H9 (cell line): ENCODE data around the gene FAM200A. TPM values are rescaled to one million over a fixed set of nuclear protein-coding genes. Genes with fewer than 3 reads are reported as not detected.

ENCODE experiments used
- DNase-seq: peaks from one replicate; pipeline ENCODE4 v3.0.0-alpha.2; 2017
- H2AFZ ChIP-seq: one replicate; pipeline ENCODE4 v1.6.1; 2013; ENCODE audit warnings: mild to moderate bottlenecking, low read length, control low read depth, moderate library complexity
- H2AK5ac ChIP-seq: 2 replicates; pipeline ENCODE4 v1.6.1; 2013; ENCODE audit warnings: low read length, control low read depth, mixed read lengths; ENCODE audit not compliant: insufficient read length
- H2BK120ac ChIP-seq: one replicate; pipeline ENCODE4 v1.6.1; 2013; ENCODE audit warnings: low read depth, mild to moderate bottlenecking, low read length, control low read depth, inconsistent platforms; ENCODE audit not compliant: poor library complexity, severe bottlenecking
- H2BK12ac ChIP-seq: 2 replicates; pipeline ENCODE4 v1.6.1; 2013; ENCODE audit warnings: low read length, control low read depth, mixed read lengths, low read depth; ENCODE audit not compliant: insufficient read length
- H2BK15ac ChIP-seq: 2 replicates; pipeline ENCODE4 v1.6.1; 2013; ENCODE audit warnings: low read depth, low read length, control low read depth
- H2BK20ac ChIP-seq: one replicate; pipeline ENCODE4 v1.6.1; 2013; ENCODE audit warnings: low read depth, mild to moderate bottlenecking, low read length, control low read depth, inconsistent platforms; ENCODE audit not compliant: poor library complexity, severe bottlenecking
- H2BK5ac ChIP-seq: 2 replicates; pipeline ENCODE4 v1.6.1; 2013; ENCODE audit warnings: low read length, control low read depth, mixed read lengths; ENCODE audit not compliant: insufficient read length
- H3K14ac ChIP-seq: 2 replicates; pipeline ENCODE4 v1.6.1; 2013; ENCODE audit warnings: low read length, control low read depth; ENCODE audit not compliant: insufficient read depth
- H3K18ac ChIP-seq: 2 replicates; pipeline ENCODE4 v1.6.1; 2013; ENCODE audit warnings: low read depth, mild to moderate bottlenecking, mixed read lengths, low read length, control low read depth; ENCODE audit not compliant: insufficient read length
- H3K23ac ChIP-seq: 2 replicates; pipeline ENCODE4 v1.6.1; 2013; ENCODE audit warnings: low read length, control low read depth, mixed read lengths, low read depth; ENCODE audit not compliant: insufficient read length
- H3K23me2 ChIP-seq: 2 replicates; pipeline ENCODE4 v1.6.1; 2013; ENCODE audit warnings: low read depth, mild to moderate bottlenecking, mixed read lengths, low read length, control low read depth; ENCODE audit not compliant: insufficient read length, poor library complexity, severe bottlenecking
- H3K27ac ChIP-seq: 2 replicates; pipeline ENCODE4 v1.5.1; 2013; ENCODE audit warnings: low read length, control low read depth, mixed read lengths, low read depth; ENCODE audit not compliant: insufficient read length
- H3K27me3 ChIP-seq: 2 replicates; pipeline ENCODE4 v1.6.1; 2013; ENCODE audit warnings: low read length, control low read depth, inconsistent platforms; ENCODE audit not compliant: insufficient read depth
- H3K4ac ChIP-seq: 2 replicates; pipeline ENCODE4 v1.6.1; 2013; ENCODE audit warnings: low read depth, mild to moderate bottlenecking, control low read depth, inconsistent platforms, low read length, moderate library complexity
- H3K4me1 ChIP-seq: 2 replicates; pipeline ENCODE4 v1.6.1; 2013; ENCODE audit warnings: low read length, control low read depth, inconsistent platforms; ENCODE audit not compliant: insufficient read depth
- H3K4me2 ChIP-seq: 2 replicates; pipeline ENCODE4 v1.6.1; 2013; ENCODE audit warnings: low read length, control low read depth, mixed read lengths; ENCODE audit not compliant: insufficient read length, insufficient read depth
- H3K56ac ChIP-seq: 2 replicates; pipeline ENCODE4 v1.6.1; 2013; ENCODE audit warnings: low read depth, mild to moderate bottlenecking, mixed read lengths, low read length, control low read depth; ENCODE audit not compliant: insufficient read length
- H3K79me1 ChIP-seq: 2 replicates; pipeline ENCODE4 v1.6.1; 2013; ENCODE audit warnings: low read depth, mild to moderate bottlenecking, moderate library complexity, low read length, control low read depth, inconsistent platforms; ENCODE audit not compliant: insufficient read depth, poor library complexity, severe bottlenecking
- H3K79me2 ChIP-seq: 2 replicates; pipeline ENCODE4 v1.6.1; 2013; ENCODE audit warnings: low read length, control low read depth, inconsistent platforms; ENCODE audit not compliant: insufficient read depth
- H3K9ac ChIP-seq: 2 replicates; pipeline ENCODE4 v1.6.1; 2013; ENCODE audit warnings: low read length, control low read depth, mixed read lengths; ENCODE audit not compliant: insufficient read length; ENCODE audit errors: extremely low read depth
- H3K9me3 ChIP-seq: one replicate; pipeline ENCODE4 v1.6.1; 2013; ENCODE audit warnings: low read depth, low read length, inconsistent platforms; ENCODE audit not compliant: control insufficient read depth
- H3T11ph ChIP-seq: one replicate; pipeline ENCODE4 v1.6.1; 2013; ENCODE audit warnings: mild to moderate bottlenecking, low read length, control low read depth, inconsistent platforms
- H4K20me1 ChIP-seq: one replicate; pipeline ENCODE4 v1.6.1; 2013; ENCODE audit not compliant: control insufficient read depth, insufficient read length, insufficient read depth
- H4K5ac ChIP-seq: 2 replicates; pipeline ENCODE4 v1.6.1; 2013; ENCODE audit warnings: low read depth, mild to moderate bottlenecking, mixed read lengths, low read length, control low read depth; ENCODE audit not compliant: insufficient read length
- H4K8ac ChIP-seq: replicated peaks from 2 replicates; pipeline ENCODE4 v1.6.1; 2013; ENCODE audit warnings: low read length, control low read depth, mixed read lengths, low read depth; ENCODE audit not compliant: insufficient read length
- H4K91ac ChIP-seq: 2 replicates; pipeline ENCODE4 v1.6.1; 2013; ENCODE audit warnings: low read depth, mild to moderate bottlenecking, moderate library complexity, mixed read lengths, low read length, control low read depth; ENCODE audit not compliant: insufficient read length
- H3K27ac Mint-ChIP-seq, 3 experiments: 2 replicates in 2 of 3; 3 replicates in 1 of 3; pipeline ENCODE4 v1.8.0; 2020 to 2021; ENCODE audit warnings: mixed read lengths in 3 of 3, mild to moderate bottlenecking in 1 of 3, moderate library complexity in 1 of 3
- H3K27me3 Mint-ChIP-seq: 2 replicates; pipeline ENCODE4 v1.8.0; 2021; ENCODE audit warnings: low read depth, mild to moderate bottlenecking, moderate library complexity, mixed read lengths
- H3K36me3 Mint-ChIP-seq, 3 experiments: 2 replicates in 2 of 3; 3 replicates in 1 of 3; pipeline ENCODE4 v1.8.0; 2020 to 2021; ENCODE audit warnings: low read depth in 3 of 3, mixed read lengths in 3 of 3; ENCODE audit not compliant: insufficient read depth in 1 of 3
- H3K4me1 Mint-ChIP-seq, 2 experiments: 2 replicates each; pipeline ENCODE4 v1.8.0; 2020; ENCODE audit warnings: mixed read lengths in 2 of 2
- H3K4me3 Mint-ChIP-seq, 2 experiments: 2 replicates in 1 of 2; 3 replicates in 1 of 2; pipeline ENCODE4 v1.8.0; 2020 to 2021; ENCODE audit warnings: mild to moderate bottlenecking in 2 of 2, mixed read lengths in 2 of 2, moderate library complexity in 1 of 2
- H3K9me3 Mint-ChIP-seq, 2 experiments: 2 replicates in 1 of 2; 3 replicates in 1 of 2; pipeline ENCODE4 v1.8.0; 2020; ENCODE audit warnings: mild to moderate bottlenecking in 2 of 2, mixed read lengths in 2 of 2, moderate library complexity in 1 of 2
- CTCF ChIP-seq: fragments of 200-600 bp; sonication (generic); conservative IDR thresholded peaks from 3 replicates; pipeline ENCODE4 v1.8.0; 2021; ENCODE audit warnings: antibody characterized with exemption, mild to moderate bottlenecking
- WGBS: extraction: QIAGEN DNeasy Blood & Tissue Kit; methylation state at CpG from one replicate; pipeline ENCODE4 v1.1.7; 2013; ENCODE audit warnings: missing lambda C conversion rate, low lambda C conversion rate, mixed read lengths; ENCODE audit not compliant: insufficient read length; ENCODE audit errors: extremely low coverage; 5-methylcytosine and 5-hydroxymethylcytosine counted together
- total RNA-seq: library from RNA; stranded (reverse); gene quantifications from 2 replicates; pipeline ENCODE4 v1.2.1, GENCODE V29; 2021

The FAM200A gene
- total RNA-seq, 1 experiment from 2014 or later: 7.8 TPM

GRCh38 chr7:99531354-99531765 is 20.6 kb downstream of the FAM200A start:
- H3K27me3 ChIP-seq: no peaks in the 10 kb centered on the region
- Mint-ChIP-seq H3K27me3 (peaks cover 7% of the 10 kb centered on the region), H3K36me3 (peaks cover 73 to 75% (median 75%) of the 10 kb centered on the region in 3 experiments), H3K9me3 (peaks cover 69 to 77% of the 10 kb centered on the region in 2 experiments), H3K4me1 (no peaks in the 10 kb centered on the region), H3K4me3 (no peak overlapping the region), H3K27ac (no peak overlapping the region)
- H3K4me1 ChIP-seq: no peaks in the 10 kb centered on the region
- H3K4me2 ChIP-seq: no peak overlapping the region
- no peak for DNase-seq
- H3K4ac ChIP-seq: no peak overlapping the region
- no peaks in the 10 kb centered on the region for H4K20me1 ChIP-seq
- H4K5ac ChIP-seq: no peak overlapping the region
- H4K91ac ChIP-seq: no peak overlapping the region
- no peaks in the 10 kb centered on the region for H3K23me2 ChIP-seq
- H3K56ac ChIP-seq: no peak overlapping the region
- H2AFZ ChIP-seq: no peak overlapping the region
- H2BK120ac ChIP-seq: no peak overlapping the region
- no peak overlapping the region for H2BK15ac ChIP-seq
- H2AK5ac ChIP-seq: no peak overlapping the region
- no peak overlapping the region for H2BK20ac ChIP-seq
- H3K9me3 ChIP-seq: peaks cover 55% of the 10 kb centered on the region
- no peak overlapping the region for H2BK5ac ChIP-seq
- no peak overlapping the region for H3K9ac ChIP-seq
- H3K79me1 ChIP-seq: no peaks in the 10 kb centered on the region
- no peak overlapping the region for H4K8ac ChIP-seq
- no peak for TF ChIP-seq CTCF
- no peaks in the 10 kb centered on the region for H3K79me2 ChIP-seq
- no peak overlapping the region for H3T11ph ChIP-seq
- no peak overlapping the region for H3K18ac ChIP-seq
- WGBS: no CpG with 5 or more reads among the region's 12 CpGs
- no peak overlapping the region for H2BK12ac ChIP-seq
- no peak overlapping the region for H3K23ac ChIP-seq
- H3K14ac ChIP-seq: no peak overlapping the region
- H3K27ac ChIP-seq: no peak overlapping the region
